HFF-Myc (cell line): Measurements from ENCODE around the gene FCHSD2.
"Not testable (repeated sequence)": the region's sequence is repeated elsewhere in the genome, so short reads cannot be mapped to it uniquely, and the experiment has no call there.

Experiments used
- DNase-seq: peaks from one replicate; pipeline ENCODE4 v3.0.0-alpha.2; 2011; ENCODE audit warnings: low read depth; ENCODE audit errors: extremely low read depth
- H3K4me3 ChIP-seq: replicated peaks from 2 replicates; pipeline ENCODE4 v1.5.1; 2011; ENCODE audit warnings: low read depth, mild to moderate bottlenecking, control low read depth, low read length
- TF ChIP-seq, protein P1 (sequence below): IDR thresholded peaks from 2 replicates; pipeline ENCODE4 v1.5.1; 2012; ENCODE audit warnings: mild to moderate bottlenecking, low read depth, low read length, control low read depth; ENCODE audit errors: missing control alignments

FCHSD2 gene

GRCh38 chr11:73047773-73048371, 94.2 kb downstream of the FCHSD2 start:
- no peak for DNase-seq

GRCh38 chr11:73040046-73040445, 102.1 kb downstream of the FCHSD2 start:
- TF ChIP-seq, protein P1, sequence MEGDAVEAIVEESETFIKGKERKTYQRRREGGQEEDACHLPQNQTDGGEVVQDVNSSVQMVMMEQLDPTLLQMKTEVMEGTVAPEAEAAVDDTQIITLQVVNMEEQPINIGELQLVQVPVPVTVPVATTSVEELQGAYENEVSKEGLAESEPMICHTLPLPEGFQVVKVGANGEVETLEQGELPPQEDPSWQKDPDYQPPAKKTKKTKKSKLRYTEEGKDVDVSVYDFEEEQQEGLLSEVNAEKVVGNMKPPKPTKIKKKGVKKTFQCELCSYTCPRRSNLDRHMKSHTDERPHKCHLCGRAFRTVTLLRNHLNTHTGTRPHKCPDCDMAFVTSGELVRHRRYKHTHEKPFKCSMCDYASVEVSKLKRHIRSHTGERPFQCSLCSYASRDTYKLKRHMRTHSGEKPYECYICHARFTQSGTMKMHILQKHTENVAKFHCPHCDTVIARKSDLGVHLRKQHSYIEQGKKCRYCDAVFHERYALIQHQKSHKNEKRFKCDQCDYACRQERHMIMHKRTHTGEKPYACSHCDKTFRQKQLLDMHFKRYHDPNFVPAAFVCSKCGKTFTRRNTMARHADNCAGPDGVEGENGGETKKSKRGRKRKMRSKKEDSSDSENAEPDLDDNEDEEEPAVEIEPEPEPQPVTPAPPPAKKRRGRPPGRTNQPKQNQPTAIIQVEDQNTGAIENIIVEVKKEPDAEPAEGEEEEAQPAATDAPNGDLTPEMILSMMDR = no peak
- no peak for DNase-seq
- H3K4me3 ChIP-seq = no peak overlapping the region

More at GRCh38 chr11:73047773-73048371, 94.2 kb downstream of the FCHSD2 start:
- H3K4me3 ChIP-seq = no peak overlapping the region
- TF ChIP-seq, protein P1 = no peak

DNA sequence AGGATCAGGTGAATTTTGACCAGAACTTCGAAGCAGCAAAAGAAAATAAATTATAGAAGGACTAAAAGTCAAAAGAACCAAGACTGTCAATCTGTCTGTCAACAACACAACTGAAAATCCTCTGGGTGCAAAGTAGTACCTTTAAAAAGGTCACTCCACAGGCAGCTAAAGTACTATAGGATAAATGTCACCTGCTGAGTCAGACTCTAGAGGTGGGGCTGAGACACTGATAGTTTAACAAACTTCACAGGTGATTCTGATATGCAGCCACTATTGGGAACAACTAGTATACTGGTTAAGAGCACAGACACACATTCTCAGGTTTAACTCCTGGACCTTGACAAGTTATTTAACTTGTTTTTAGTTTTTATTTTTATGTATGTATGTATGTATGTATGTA, 107.3 kb downstream of the FCHSD2 start:
- TF ChIP-seq, protein P1 = no peak
- DNase-seq = no peak
- H3K4me3 ChIP-seq = no peak overlapping the region

GRCh38 chr11:73034331-73034730, 107.8 kb downstream of the FCHSD2 start:
- no peak overlapping the region for H3K4me3 ChIP-seq
- TF ChIP-seq, protein P1 = no peak
- no peak for DNase-seq

GRCh38 chr11:73030130-73030529, 112.0 kb downstream of the FCHSD2 start:
- H3K4me3 ChIP-seq = no peak overlapping the region
- no peak for DNase-seq
- TF ChIP-seq, protein P1 = no peak

DNA sequence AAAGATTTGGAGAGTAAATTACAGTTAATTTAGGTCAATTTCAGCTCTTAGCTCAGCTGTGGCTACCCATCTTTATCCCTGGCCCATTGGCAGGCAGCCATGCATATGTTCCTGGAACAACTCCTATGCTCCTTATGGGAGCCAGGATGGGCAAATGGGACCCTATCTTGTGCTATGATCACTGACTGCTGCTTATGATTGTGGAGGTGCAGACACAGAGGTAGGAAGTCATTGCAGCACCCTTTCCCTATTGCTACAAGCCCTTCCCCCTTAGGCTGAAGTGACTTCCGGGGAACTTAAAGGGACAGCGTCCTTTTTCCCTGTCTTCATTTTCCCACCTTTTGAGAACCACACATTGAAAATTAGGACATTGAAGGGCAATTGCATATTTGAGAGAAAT, 112.7 kb downstream of the FCHSD2 start:
- no peak overlapping the region for H3K4me3 ChIP-seq
- TF ChIP-seq, protein P1 = no peak
- no peak for DNase-seq

- TF ChIP-seq, protein P1 = no peak
- no peak overlapping the region for H3K4me3 ChIP-seq
- DNase-seq = no peak
These were observed 113.5 kb downstream of the FCHSD2 start for GRCh38 chr11:73028611-73029010.

DNA sequence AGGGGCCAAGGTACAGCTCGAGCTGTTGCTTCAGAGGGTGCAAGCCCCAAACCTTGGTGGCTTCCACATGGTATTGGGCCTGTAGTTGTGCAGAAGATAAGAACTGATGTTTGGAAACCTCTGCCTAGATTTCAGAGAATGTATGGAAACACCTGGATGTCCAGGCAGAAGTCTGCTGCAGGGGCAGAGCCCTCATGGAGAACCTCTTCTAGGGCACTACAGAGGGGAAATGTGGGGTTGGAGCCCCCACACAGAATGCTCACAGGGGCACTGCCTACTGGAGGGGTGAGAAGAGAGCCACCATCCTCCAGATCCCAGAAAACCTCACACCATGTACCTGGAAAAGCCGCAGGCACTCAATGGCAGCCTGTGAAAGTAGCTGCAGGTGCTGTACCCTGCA, 114.3 kb downstream of the FCHSD2 start:
- not testable (repeated sequence) for H3K4me3 ChIP-seq, DNase-seq
